Liver (tissue), 9 donors: Measurements from ENCODE around the gene GMCL1. TPM values are rescaled to one million over a fixed set of nuclear protein-coding genes. Genes with fewer than 3 reads are reported as not detected.

Experiments used
- DNase-seq: peaks from one replicate; pipeline ENCODE4 v3.0.0-alpha.2; 2017; ENCODE audit warnings: low spot score
- H3K27ac ChIP-seq, 2 donors: one replicate each; pipeline ENCODE4 v1.7.0; 2013; ENCODE audit warnings: inconsistent platforms in 2 of 2, low read length in 2 of 2, control low read depth in 1 of 2, low read depth in 1 of 2, mild to moderate bottlenecking in 1 of 2
- H3K27me3 ChIP-seq, 4 donors: one replicate each; pipeline versions ENCODE4 v1.6.1 to v1.7.0; 2013; ENCODE audit warnings: low read length in 3 of 4, inconsistent platforms in 1 of 4, mild to moderate bottlenecking in 1 of 4, moderate library complexity in 1 of 4; ENCODE audit not compliant: control insufficient read depth in 4 of 4, insufficient read depth in 4 of 4
- H3K36me3 ChIP-seq, 4 donors: one replicate each; pipeline versions ENCODE4 v1.6.1 to v1.7.0; 2013; ENCODE audit warnings: low read length in 3 of 4, mild to moderate bottlenecking in 3 of 4, low read depth in 1 of 4, moderate library complexity in 1 of 4; ENCODE audit not compliant: control insufficient read depth in 4 of 4, insufficient read depth in 3 of 4
- H3K4me1 ChIP-seq, 4 donors: one replicate each; pipeline versions ENCODE4 v1.6.1 to v1.7.0; 2013; ENCODE audit warnings: low read length in 3 of 4, mild to moderate bottlenecking in 3 of 4, moderate library complexity in 1 of 4; ENCODE audit not compliant: control insufficient read depth in 4 of 4, insufficient read depth in 4 of 4
- H3K4me3 ChIP-seq, 3 donors: one replicate each; pipeline versions ENCODE4 v1.6.1 to v1.7.0; 2013; ENCODE audit warnings: low read length in 3 of 3, control low read depth in 1 of 3, low read depth in 1 of 3, mild to moderate bottlenecking in 1 of 3
- H3K9ac ChIP-seq, 2 donors: one replicate each; pipeline ENCODE4 v1.7.0; 2013; ENCODE audit warnings: low read length in 2 of 2, mild to moderate bottlenecking in 2 of 2, moderate library complexity in 2 of 2, control low read depth in 1 of 2, low read depth in 1 of 2
- H3K9me3 ChIP-seq, 4 donors: one replicate each; pipeline versions ENCODE4 v1.6.1 to v1.7.0; 2013; ENCODE audit warnings: low read length in 3 of 4; ENCODE audit not compliant: control insufficient read depth in 4 of 4
- ATF3 ChIP-seq: IDR thresholded peaks from 2 replicates; pipeline ENCODE4 v1.6.1; 2016; ENCODE audit warnings: antibody characterized with exemption
- CTCF ChIP-seq: fragments of 150-350 bp; IDR thresholded peaks from 2 replicates; pipeline ENCODE4 v1.5.1; 2017; ENCODE audit warnings: improper control_type of control experiment, low read depth, low read length; ENCODE audit not compliant: missing input control
- EGR1 ChIP-seq, 2 donors: IDR thresholded peaks; 2 replicates each; pipeline ENCODE4 v1.6.1; 2016 to 2018; ENCODE audit warnings: antibody characterized with exemption in 2 of 2, low read depth in 2 of 2
- FOXA1 ChIP-seq: IDR thresholded peaks from 2 replicates; pipeline ENCODE4 v1.6.1; 2016; ENCODE audit warnings: antibody characterized with exemption
- FOXA2 ChIP-seq: IDR thresholded peaks from 2 replicates; pipeline ENCODE4 v1.6.1; 2016; ENCODE audit warnings: antibody characterized with exemption
- GABPA ChIP-seq, 2 donors: IDR thresholded peaks in 1 of 2; conservative IDR thresholded peaks in 1 of 2; 2 replicates each; pipeline ENCODE4 v1.6.1; 2016; ENCODE audit warnings: antibody characterized with exemption in 2 of 2, mild to moderate bottlenecking in 1 of 2, moderate library complexity in 1 of 2
- HNF4A ChIP-seq, 2 donors: conservative IDR thresholded peaks; 2 replicates each; pipeline ENCODE4 v1.6.1; 2016; ENCODE audit warnings: antibody characterized with exemption in 2 of 2, mild to moderate bottlenecking in 2 of 2
- HNF4G ChIP-seq: IDR thresholded peaks from 2 replicates; pipeline ENCODE4 v1.6.1; 2016; ENCODE audit warnings: antibody characterized with exemption
- JUND ChIP-seq, 2 donors: IDR thresholded peaks; 2 replicates each; pipeline ENCODE4 v1.6.1; 2016; ENCODE audit warnings: antibody characterized with exemption in 2 of 2
- MAX ChIP-seq: IDR thresholded peaks from 2 replicates; pipeline ENCODE4 v1.6.1; 2016; ENCODE audit warnings: antibody characterized with exemption
- NR2F2 ChIP-seq: IDR thresholded peaks from 2 replicates; pipeline ENCODE4 v1.6.1; 2016; ENCODE audit warnings: antibody characterized with exemption
- RAD21 ChIP-seq, 2 donors: IDR thresholded peaks; 2 replicates each; pipeline ENCODE4 v1.6.1; 2016; ENCODE audit warnings: antibody characterized with exemption in 2 of 2, mild to moderate bottlenecking in 2 of 2
- REST ChIP-seq: IDR thresholded peaks from 2 replicates; pipeline ENCODE4 v1.6.1; 2016; ENCODE audit warnings: antibody characterized with exemption, mild to moderate bottlenecking
- RXRA ChIP-seq, 2 donors: IDR thresholded peaks; 2 replicates each; pipeline ENCODE4 v1.6.1; 2017 to 2018; ENCODE audit warnings: antibody characterized with exemption in 2 of 2, mild to moderate bottlenecking in 1 of 2
- SP1 ChIP-seq: IDR thresholded peaks from 2 replicates; pipeline ENCODE4 v1.6.1; 2018; ENCODE audit warnings: antibody characterized with exemption, mild to moderate bottlenecking
- TAF1 ChIP-seq: conservative IDR thresholded peaks from 2 replicates; pipeline ENCODE4 v1.6.1; 2016; ENCODE audit warnings: antibody characterized with exemption, mild to moderate bottlenecking
- YY1 ChIP-seq: IDR thresholded peaks from 2 replicates; pipeline ENCODE4 v1.6.1; 2016; ENCODE audit warnings: antibody characterized with exemption, mild to moderate bottlenecking
- ZBTB33 ChIP-seq: IDR thresholded peaks from 2 replicates; pipeline ENCODE4 v1.6.1; 2016; ENCODE audit warnings: antibody characterized with exemption
- WGBS: extraction: QIAGEN DNeasy Blood & Tissue Kit; methylation state at CpG from one replicate; pipeline ENCODE4 v1.1.7; 2013; 5-methylcytosine and 5-hydroxymethylcytosine counted together
- polyA plus RNA-seq, 2 donors: library from polyadenylated mRNA; stranded (reverse) in 1 of 2; unstranded in 1 of 2; fragments of 200-250 nt in 1 of 2; fragments of >200 nt in 1 of 2; fragmentation: Nextera tagmentation in 1 of 2; extraction: Ambion mirVana in 1 of 2; gene quantifications; one replicate each; pipeline versions ENCODE4 v1.2.1 to v1.2.3, GENCODE V29; 2013 to 2015
- total RNA-seq, 2 donors: library from RNA; depleted of rRNA; stranded (reverse); fragments of >200 nt; gene quantifications; one replicate each; pipeline ENCODE4 v1.2.3, GENCODE V29; 2014
- donor health status: healthy.
- donor health status: healthy.
- donor health status: healthy.
- donor health status: healthy.
- donor health status: healthy.

The GMCL1 gene
- total and polyA plus RNA-seq, 4 donors, result 5.0 to 11.2 (median 7.0) TPM

GRCh38 chr2:69831354-69831905 is 2.0 kb downstream of the GMCL1 start:
- 96% methylated on average over 6 of the region's 6 CpGs for WGBS
- Histone ChIP-seq H3K9me3 (no peaks in the 10 kb centered on the region), H3K36me3 (peaks cover 0 to 2% (median 0%) of the 10 kb centered on the region in 4 donors), H3K27me3 (no peaks in the 10 kb centered on the region), H3K27ac (no peak overlapping the region), H3K4me1 (peaks cover 3 to 19% (median 10%) of the 10 kb centered on the region in 4 donors), H3K4me3 (no peak overlapping the region), H3K9ac (no peak overlapping the region)
- TF ChIP-seq TAF1 (no peak), NR2F2 (no peak), RAD21 (IDR thresholded peaks at IDR 0.05) (no peak), RXRA (IDR thresholded peaks at IDR 0.05) (no peak), YY1 (no peak), FOXA1 (no peak), SP1 (no peak), JUND (IDR thresholded peaks at IDR 0.05) (no peak), ATF3 (no peak), EGR1 (IDR thresholded peaks at IDR 0.05; ENCODE audit: low read depth in 2 of 2) (no peak), MAX (no peak), CTCF (no peak), ZBTB33 (no peak), REST (no peak), HNF4A (conservative IDR thresholded peaks at IDR 0.05) (no peak), FOXA2 (no peak), HNF4G (no peak), GABPA (IDR thresholded peaks at IDR 0.05 in 1 of 2, conservative IDR thresholded peaks at IDR 0.05 in 1 of 2) (no peak)
- no peak for DNase-seq
